CD14-positive monocyte (primary cell): ENCODE measurements around the gene CDAN1. TPM values are rescaled to one million over a fixed set of nuclear protein-coding genes. Genes with fewer than 3 reads are reported as not detected.

Source experiments
- DNase-seq, 3 donors: peaks; one replicate each; pipeline ENCODE4 v3.0.0-alpha.2; 2011 to 2022
- H2AFZ ChIP-seq: 2 replicates; pipeline ENCODE4 v1.6.0; 2012; ENCODE audit warnings: mild to moderate bottlenecking, low read depth, low read length, inconsistent platforms; ENCODE audit not compliant: insufficient read depth, poor library complexity, severe bottlenecking
- H3K27ac ChIP-seq, 2 donors: 1 replicate in 1 of 2; 2 replicates in 1 of 2; pipeline ENCODE4 v1.5.1; 2012 to 2013; ENCODE audit warnings: low read length in 2 of 2, control low read depth in 1 of 2, inconsistent platforms in 1 of 2, low read depth in 1 of 2, mild to moderate bottlenecking in 1 of 2
- H3K27me3 ChIP-seq, 2 donors: one replicate each; pipeline versions ENCODE4 v1.6.0 to v1.6.1; 2011 to 2013; ENCODE audit warnings: low read length in 2 of 2; ENCODE audit not compliant: control insufficient read depth in 2 of 2, insufficient read depth in 2 of 2
- H3K36me3 ChIP-seq, 2 donors: replicated peaks in 1 of 2; 1 replicate in 1 of 2; 2 replicates in 1 of 2; pipeline versions ENCODE4 v1.5.1 to v1.6.1; 2012 to 2013; ENCODE audit warnings: low read length in 2 of 2, control low read depth in 1 of 2, inconsistent platforms in 1 of 2, mild to moderate bottlenecking in 1 of 2; ENCODE audit not compliant: insufficient read depth in 2 of 2, control insufficient read depth in 1 of 2
- H3K4me1 ChIP-seq, 2 donors: 1 replicate in 1 of 2; 2 replicates in 1 of 2; pipeline versions ENCODE4 v1.5.1 to v1.6.1; 2012 to 2013; ENCODE audit warnings: low read length in 2 of 2, control low read depth in 1 of 2, inconsistent platforms in 1 of 2, mild to moderate bottlenecking in 1 of 2, moderate library complexity in 1 of 2; ENCODE audit not compliant: insufficient read depth in 2 of 2, control insufficient read depth in 1 of 2
- H3K4me2 ChIP-seq: replicated peaks from 2 replicates; pipeline ENCODE3; 2012; ENCODE audit warnings: low read length, moderate library complexity, mild to moderate bottlenecking; ENCODE audit not compliant: poor library complexity, severe bottlenecking; ENCODE audit errors: extremely low read depth
- H3K4me3 ChIP-seq, 3 experiments: fragments of 200-600 bp in 1 of 3; sonication (generic) in 1 of 3; replicated peaks in 1 of 3; 1 replicate in 2 of 3; 2 replicates in 1 of 3; pipeline ENCODE4 v1.5.1; 2011 to 2013; ENCODE audit warnings: low read length in 3 of 3, mild to moderate bottlenecking in 3 of 3, control low read depth in 2 of 3, low read depth in 2 of 3, inconsistent platforms in 1 of 3, moderate library complexity in 1 of 3
- H3K79me2 ChIP-seq: 2 replicates; pipeline ENCODE4 v1.6.0; 2012; ENCODE audit warnings: mild to moderate bottlenecking, control low read depth, inconsistent platforms, low read length, moderate library complexity; ENCODE audit not compliant: insufficient read depth
- H3K9ac ChIP-seq: 2 replicates; pipeline ENCODE4 v1.6.0; 2017; ENCODE audit warnings: low read length, mild to moderate bottlenecking; ENCODE audit not compliant: insufficient read depth, poor library complexity, severe bottlenecking
- H3K9me3 ChIP-seq, 2 donors: replicated peaks in 1 of 2; 1 replicate in 1 of 2; 2 replicates in 1 of 2; pipeline versions ENCODE4 v1.5.1 to v1.6.1; 2012 to 2013; ENCODE audit warnings: low read length in 2 of 2, control low read depth in 1 of 2; ENCODE audit not compliant: control insufficient read depth in 1 of 2, insufficient read depth in 1 of 2
- H4K20me1 ChIP-seq: 2 replicates; pipeline ENCODE4 v1.6.0; 2012; ENCODE audit warnings: mild to moderate bottlenecking, low read length, control low read depth, moderate library complexity; ENCODE audit not compliant: insufficient read depth
- H3K27ac Mint-ChIP-seq, 7 donors: one replicate each; pipeline ENCODE4 v1.8.0; 2020; ENCODE audit warnings: mild to moderate bottlenecking in 7 of 7, mixed read lengths in 7 of 7, moderate library complexity in 6 of 7, inconsistent platforms in 2 of 7
- H3K27me3 Mint-ChIP-seq, 3 donors: one replicate each; pipeline ENCODE4 v1.8.0; 2021 to 2022; ENCODE audit warnings: low read depth in 3 of 3, mild to moderate bottlenecking in 3 of 3, mixed read lengths in 3 of 3, moderate library complexity in 3 of 3, inconsistent platforms in 1 of 3
- H3K36me3 Mint-ChIP-seq, 2 donors: one replicate each; pipeline ENCODE4 v1.8.0; 2020; ENCODE audit warnings: mixed read lengths in 2 of 2, inconsistent platforms in 1 of 2, mild to moderate bottlenecking in 1 of 2
- H3K4me1 Mint-ChIP-seq: one replicate; pipeline ENCODE4 v1.8.0; 2020; ENCODE audit warnings: mild to moderate bottlenecking, mixed read lengths
- H3K4me3 Mint-ChIP-seq, 2 donors: one replicate each; pipeline ENCODE4 v1.8.0; 2020; ENCODE audit warnings: mild to moderate bottlenecking in 2 of 2, mixed read lengths in 2 of 2, moderate library complexity in 1 of 2
- H3K9me3 Mint-ChIP-seq, 7 donors: one replicate each; pipeline ENCODE4 v1.8.0; 2020 to 2022; ENCODE audit warnings: mixed read lengths in 7 of 7, mild to moderate bottlenecking in 6 of 7, moderate library complexity in 6 of 7, inconsistent platforms in 2 of 7
- WGBS: methylation state at CpG from one replicate; pipeline ENCODE4 v1.1.5; 2013; ENCODE audit warnings: missing lambda C conversion rate; ENCODE audit not compliant: insufficient coverage; 5-methylcytosine and 5-hydroxymethylcytosine counted together
- intact Hi-C, 2 donors: fragments of 100-400 bp; cut with micrococcal nuclease; formaldehyde crosslinking; loops; one replicate each; pipeline versions ENCODE4 v1.15.0 to v1.15.1; 2023
- polyA plus RNA-seq, 3 donors: library from polyadenylated mRNA; depleted of rRNA in 1 of 3; unstranded in 2 of 3; stranded (reverse) in 1 of 3; fragments of 300-500 nt in 2 of 3; fragments of >200 nt in 1 of 3; fragmentation: Illumina TruSeq in 2 of 3; gene quantifications; 1 replicate in 2 of 3; 2 replicates in 1 of 3; pipeline ENCODE4 v1.2.3, GENCODE V29; 2012 to 2021
- TF ChIP-seq, protein P1 (sequence below): fragments of 200-600 bp; IDR thresholded peaks from one replicate; pipeline ENCODE4 v1.8.0; 2022; ENCODE audit warnings: antibody characterized with exemption, mild to moderate bottlenecking

The CDAN1 gene
- polyA plus RNA-seq, 3 donors: 1.1 to 6.3 (median 2.2) TPM

DNA sequence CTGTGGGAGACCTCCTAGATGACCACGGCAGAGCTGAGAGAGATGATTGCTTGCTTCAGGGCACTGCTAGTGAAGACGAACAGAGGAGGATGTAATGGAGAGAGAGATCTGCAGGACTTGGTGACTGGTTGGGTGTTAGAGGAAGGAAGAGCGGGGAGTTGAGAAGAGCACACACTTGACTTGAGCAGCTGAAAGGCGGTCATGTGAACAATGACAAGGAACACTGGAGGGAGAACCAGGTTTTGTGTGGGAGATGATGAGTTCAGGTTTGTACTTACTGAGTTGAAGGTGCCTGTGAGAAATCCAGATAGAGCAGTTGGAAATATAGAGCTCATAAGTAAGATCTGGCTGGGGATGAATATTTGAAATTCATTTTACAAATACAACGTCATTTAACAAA lies 40.3 kb downstream of the CDAN1 start:
- Histone ChIP-seq H3K9me3 (no peaks in the 10 kb centered on the region), H2AFZ (no peak overlapping the region), H3K4me2 (no peak overlapping the region), H3K27me3 (no peaks in the 10 kb centered on the region), H3K9ac (no peak overlapping the region), H3K36me3 (no peaks in the 10 kb centered on the region), H3K79me2 (no peaks in the 10 kb centered on the region), H4K20me1 (no peaks in the 10 kb centered on the region), H3K4me3 (no peak overlapping the region), H3K4me1 (no peaks in the 10 kb centered on the region), H3K27ac (no peak overlapping the region)
- intact Hi-C loops: no loop called here
- TF ChIP-seq, protein P1, sequence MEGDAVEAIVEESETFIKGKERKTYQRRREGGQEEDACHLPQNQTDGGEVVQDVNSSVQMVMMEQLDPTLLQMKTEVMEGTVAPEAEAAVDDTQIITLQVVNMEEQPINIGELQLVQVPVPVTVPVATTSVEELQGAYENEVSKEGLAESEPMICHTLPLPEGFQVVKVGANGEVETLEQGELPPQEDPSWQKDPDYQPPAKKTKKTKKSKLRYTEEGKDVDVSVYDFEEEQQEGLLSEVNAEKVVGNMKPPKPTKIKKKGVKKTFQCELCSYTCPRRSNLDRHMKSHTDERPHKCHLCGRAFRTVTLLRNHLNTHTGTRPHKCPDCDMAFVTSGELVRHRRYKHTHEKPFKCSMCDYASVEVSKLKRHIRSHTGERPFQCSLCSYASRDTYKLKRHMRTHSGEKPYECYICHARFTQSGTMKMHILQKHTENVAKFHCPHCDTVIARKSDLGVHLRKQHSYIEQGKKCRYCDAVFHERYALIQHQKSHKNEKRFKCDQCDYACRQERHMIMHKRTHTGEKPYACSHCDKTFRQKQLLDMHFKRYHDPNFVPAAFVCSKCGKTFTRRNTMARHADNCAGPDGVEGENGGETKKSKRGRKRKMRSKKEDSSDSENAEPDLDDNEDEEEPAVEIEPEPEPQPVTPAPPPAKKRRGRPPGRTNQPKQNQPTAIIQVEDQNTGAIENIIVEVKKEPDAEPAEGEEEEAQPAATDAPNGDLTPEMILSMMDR: no peak
- DNase-seq: no peak
- Mint-ChIP-seq H3K4me1 (no peaks in the 10 kb centered on the region), H3K36me3 (no peaks in the 10 kb centered on the region), H3K9me3 (peaks cover 0 to 1% (median 0%) of the 10 kb centered on the region in 7 donors), H3K27ac (no peak overlapping the region), H3K4me3 (no peak overlapping the region), H3K27me3 (peaks cover 0 to 3% (median 0%) of the 10 kb centered on the region in 3 donors)
- WGBS: 74% methylated on average over 4 of the region's 5 CpGs

DNA sequence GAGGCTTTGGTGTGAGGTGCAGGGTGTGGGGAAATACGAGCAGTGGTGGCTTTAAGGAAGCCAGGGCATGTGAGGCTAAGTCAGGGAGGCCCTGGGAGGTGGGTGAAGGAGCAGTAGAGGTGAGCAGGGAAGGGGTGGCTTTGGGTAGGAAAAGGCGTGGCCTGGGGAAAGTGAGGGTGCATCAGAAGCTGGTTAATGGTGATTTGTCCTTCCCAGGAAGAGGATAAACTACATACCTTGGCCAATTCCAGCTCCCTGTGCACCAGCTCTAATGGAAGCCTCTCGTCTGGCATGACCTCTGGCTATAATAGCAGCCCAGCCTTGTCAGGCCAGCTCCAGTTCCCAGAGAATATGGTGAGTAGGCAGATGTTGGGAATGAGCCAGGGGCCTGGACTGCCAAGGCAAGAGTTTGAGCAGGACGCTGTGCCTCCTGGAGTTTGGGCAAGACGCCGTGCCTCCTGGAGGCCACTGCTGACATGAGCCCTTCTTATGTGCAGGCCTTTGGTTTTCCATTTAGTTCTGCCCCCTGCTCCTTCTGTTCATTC lies 41.3 kb downstream of the CDAN1 start:
- H3K4me2 ChIP-seq: no peak overlapping the region
- no peaks in the 10 kb centered on the region for H3K9me3 ChIP-seq
- Mint-ChIP-seq H3K9me3 (no peaks in the 10 kb centered on the region), H3K27ac (no peak overlapping the region), H3K27me3 (peaks cover 0 to 3% (median 0%) of the 10 kb centered on the region in 3 donors), H3K4me3 (no peak overlapping the region), H3K4me1 (no peaks in the 10 kb centered on the region), H3K36me3 (no peaks in the 10 kb centered on the region)
- TF ChIP-seq, protein P1: no peak
- no peak overlapping the region for H3K27ac ChIP-seq
- H3K36me3 ChIP-seq: no peaks in the 10 kb centered on the region
- no peaks in the 10 kb centered on the region for H4K20me1 ChIP-seq
- H3K4me1 ChIP-seq: no peaks in the 10 kb centered on the region
- no peak overlapping the region for H3K4me3 ChIP-seq
- intact Hi-C loops: no loop called here
- H2AFZ ChIP-seq: no peak overlapping the region
- no peak overlapping the region for H3K9ac ChIP-seq
- H3K27me3 ChIP-seq: no peaks in the 10 kb centered on the region
- no peak for DNase-seq
- 90% methylated on average over 2 of the region's 6 CpGs for WGBS
- H3K79me2 ChIP-seq: no peaks in the 10 kb centered on the region
